A549 (cell line): ENCODE data around the gene E4F1. TPM values are rescaled to one million over a fixed set of nuclear protein-coding genes. Genes with fewer than 3 reads are reported as not detected.

Experiments used
- ATAC-seq, 2 experiments: fragments of 200-7000 bp in 1 of 2; fragments of >200 bp in 1 of 2; cut with Nextera tagmentation in 1 of 2; cut with Tn5 transposase in 1 of 2; 3 replicates each; pipeline versions ENCODE4 v1.8.0 to v1.9.1; 2018 to 2020; ENCODE audit warnings: mild to moderate bottlenecking in 1 of 2, moderate library complexity in 1 of 2
- CTCF ChIA-PET: fragments of 300-600 bp; sonication (Branson Sonifier 250); formaldehyde crosslinking; extraction: SDS; loops from one replicate; lab custom pipeline; 2021; ENCODE audit warnings: antibody characterized with exemption, inconsistent platforms; lab: Yijun Ruan, JAX
- POLR2A ChIA-PET: fragments of 350-600 bp; formaldehyde crosslinking; extraction: SDS; loops from one replicate; lab custom pipeline; 2021; ENCODE audit warnings: antibody characterized with exemption, inconsistent platforms; lab: Yijun Ruan, JAX
- DNase-seq, 2 experiments: peaks; one replicate each; pipeline versions ENCODE4 v3.0.0 to v3.0.0-alpha.2; 2011 to 2016; ENCODE audit warnings: low read depth in 1 of 2, low spot score in 1 of 2
- FAIRE-seq: peaks from 2 replicates; lab custom pipeline; 2011; peaks lifted over from hg19 to GRCh38; lab: Jason Lieb, UNC
- H3K27ac ChIP-seq, 2 experiments: fragments of >200 bp; sonication (Bioruptor Twin); formaldehyde crosslinking; 3 replicates each; pipeline ENCODE4 v1.5.1; 2016 to 2017
- H3K4me1 ChIP-seq: fragments of >200 bp; sonication (Bioruptor Twin); formaldehyde crosslinking; 3 replicates; pipeline ENCODE4 v1.6.1; 2016
- H3K4me2 ChIP-seq: fragments of >200 bp; sonication (Bioruptor Twin); formaldehyde crosslinking; 3 replicates; pipeline ENCODE4 v1.6.1; 2016
- H3K4me3 ChIP-seq: fragments of >200 bp; sonication (Bioruptor Twin); formaldehyde crosslinking; 3 replicates; pipeline ENCODE4 v1.5.1; 2016
- H3K9me3 ChIP-seq: fragments of >200 bp; sonication (Bioruptor Twin); formaldehyde crosslinking; 3 replicates; pipeline ENCODE4 v1.6.1; 2016
- BHLHE40 ChIP-seq: IDR thresholded peaks from 2 replicates; pipeline ENCODE4 v1.6.1; 2012; ENCODE audit warnings: low read depth, low read length, inconsistent platforms
- EP300 ChIP-seq, 2 experiments: fragments of >200 bp; sonication (Bioruptor Twin); formaldehyde crosslinking; IDR thresholded peaks; 2 replicates in 1 of 2; 3 replicates in 1 of 2; pipeline ENCODE4 v1.6.1; 2016 to 2017
- FOXS1 ChIP-seq: fragments of 250-450 bp; sonication (Bioruptor Pico); IDR thresholded peaks from 2 replicates; pipeline ENCODE4 v1.5.0; 2020; ENCODE audit warnings: mild to moderate bottlenecking, moderate library complexity
- HES2 ChIP-seq: fragments of >200 bp; sonication (Bioruptor Twin); formaldehyde crosslinking; IDR thresholded peaks from 2 replicates; pipeline ENCODE4 v1.6.1; 2016
- HMGXB4 ChIP-seq: fragments of 250-450 bp; sonication (Bioruptor Pico); IDR thresholded peaks from 2 replicates; pipeline ENCODE4 v1.5.0; 2021; ENCODE audit warnings: mild to moderate bottlenecking, moderate library complexity, borderline replicate concordance
- MYC ChIP-seq: IDR thresholded peaks from 2 replicates; pipeline ENCODE4 v1.6.1; 2012; ENCODE audit warnings: mild to moderate bottlenecking, inconsistent platforms, low read length, improper control_type of control experiment, borderline replicate concordance
- NPAS2 ChIP-seq: fragments of 250-450 bp; sonication (Bioruptor Pico); IDR thresholded peaks from 2 replicates; pipeline ENCODE4 v1.8.0; 2022; ENCODE audit warnings: mild to moderate bottlenecking, moderate library complexity, borderline replicate concordance
- NR3C1 ChIP-seq: fragments of >200 bp; sonication (Bioruptor Twin); formaldehyde crosslinking; IDR thresholded peaks from 3 replicates; pipeline ENCODE4 v1.6.1; 2017
- PBX3 ChIP-seq: IDR thresholded peaks from 2 replicates; pipeline ENCODE4 v1.6.1; 2012
- PHF8 ChIP-seq: fragments of 200-600 bp; sonication (generic); IDR thresholded peaks from 2 replicates; pipeline ENCODE4 v1.6.1; 2016; ENCODE audit warnings: low read depth, mild to moderate bottlenecking, antibody characterized with exemption, moderate library complexity, borderline replicate concordance
- RAD21 ChIP-seq, 2 experiments: fragments of >200 bp in 1 of 2; sonication (Bioruptor Twin) in 1 of 2; formaldehyde crosslinking in 1 of 2; IDR thresholded peaks in 1 of 2; conservative IDR thresholded peaks in 1 of 2; 2 replicates in 1 of 2; 3 replicates in 1 of 2; pipeline ENCODE4 v1.6.1; 2012 to 2018; ENCODE audit warnings: inconsistent platforms in 1 of 2
- REST ChIP-seq: fragments of 200-600 bp; sonication (generic); IDR thresholded peaks from 2 replicates; pipeline ENCODE4 v1.6.1; 2016; ENCODE audit warnings: antibody characterized with exemption, mild to moderate bottlenecking, moderate library complexity
- RNF2 ChIP-seq: fragments of 200-600 bp; sonication (generic); IDR thresholded peaks from 2 replicates; pipeline ENCODE4 v1.6.1; 2016; ENCODE audit warnings: low read depth, mild to moderate bottlenecking, antibody characterized with exemption, moderate library complexity, borderline replicate concordance
- SMC3 ChIP-seq: fragments of >200 bp; sonication (Bioruptor Twin); formaldehyde crosslinking; IDR thresholded peaks from 3 replicates; pipeline ENCODE4 v1.6.1; 2018; ENCODE audit warnings: inconsistent platforms
- SREBF2 ChIP-seq: fragments of 450-650 bp; IDR thresholded peaks from 2 replicates; pipeline ENCODE4 v1.6.1; 2014; ENCODE audit warnings: mild to moderate bottlenecking, moderate library complexity
- TFCP2L1 ChIP-seq: fragments of 250-450 bp; sonication (Bioruptor Pico); IDR thresholded peaks from 2 replicates; pipeline ENCODE4 v1.5.0; 2021; ENCODE audit warnings: mild to moderate bottlenecking
- ZNF302 ChIP-seq: fragments of 250-450 bp; sonication (Bioruptor Pico); IDR thresholded peaks from 2 replicates; pipeline ENCODE4 v1.9.0; 2021; ENCODE audit warnings: inconsistent platforms, mild to moderate bottlenecking, moderate library complexity
- ZSCAN20 ChIP-seq: fragments of 250-450 bp; sonication (Bioruptor Pico); IDR thresholded peaks from 2 replicates; pipeline ENCODE4 v1.8.0; 2022; ENCODE audit warnings: mild to moderate bottlenecking, moderate library complexity
- WGBS: methylation state at CpG from one replicate; pipeline ENCODE4 v1.1.6; 2017; ENCODE audit errors: missing lambda C conversion rate; 5-methylcytosine and 5-hydroxymethylcytosine counted together
- polyA plus RNA-seq, 4 experiments: library from polyadenylated mRNA; depleted of rRNA in 3 of 4; stranded (reverse); fragments of >200 nt; fragmentation: RNase III in 1 of 4; extraction: RNeasy Plus Mini Kit Qiagen cat#74134 plus additional on column Dnase treatment in 1 of 4; gene quantifications; 2 replicates in 3 of 4; 3 replicates in 1 of 4; pipeline ENCODE4 v1.2.3, GENCODE V29; 2011 to 2017

Gene E4F1
- polyA plus RNA-seq, 2 of the 4 experiments (the other 2 are of a cell fraction): 10.4 to 23.3 TPM

DNA sequence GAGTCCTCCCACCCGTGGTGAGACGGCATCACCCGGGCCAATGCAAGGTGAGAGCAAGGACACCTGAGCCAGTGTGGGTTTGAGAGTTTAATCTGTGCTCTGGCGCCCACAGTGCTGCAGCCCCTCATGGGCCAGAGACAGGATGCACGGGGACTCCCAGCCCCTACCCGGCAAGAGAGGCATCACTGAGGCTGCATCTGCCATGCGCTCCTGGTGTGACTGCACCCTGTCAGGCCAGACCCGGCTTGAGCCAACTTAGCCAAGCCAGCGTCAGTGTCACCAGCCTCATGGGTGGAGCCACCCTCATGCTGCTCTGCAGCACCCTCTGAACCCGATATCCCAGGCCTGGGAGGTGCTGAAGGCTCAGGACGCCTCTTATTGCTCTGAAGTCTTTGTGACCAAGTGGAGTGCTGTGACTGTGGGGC lies 11.5 kb upstream of the E4F1 start:
- DNase-seq: no peak
- Histone ChIP-seq H3K27ac (peak overlapping the region in 1 of 2 experiments; percentile 15; a peak in 2 of 6 replicates), H3K4me2 (peak overlapping the region; percentile 100), H3K4me1 (peaks cover 30% of the 10 kb centered on the region), H3K9me3 (no peaks in the 10 kb centered on the region), H3K4me3 (no peak overlapping the region)
- no peak for ATAC-seq
- ChIA-PET CTCF (interaction anchor here (0.8 to 1.3 kb wide), 4 partner anchors 14 to 289 kb away, joined by 3 to 6 read pairs (median 3); no protein-coding TSS in a partner anchor), POLR2A (interaction anchor here (1.8 kb wide), 1 partner anchor 57 kb away, joined by 8 read pairs; the partner anchor contains the start of gene TRAF7)
- no peak for FAIRE-seq
- 86% methylated on average over 11 of the region's 11 CpGs for WGBS
- no peak for TF ChIP-seq NR3C1
- TF ChIP-seq SREBF2: no peak
- TF ChIP-seq SMC3: no peak
- TF ChIP-seq PBX3: peak; percentile 21; the same call in 1 of the 2 replicates
- TF ChIP-seq ZNF302 (CRISPR knock-in tag): no peak
- TF ChIP-seq HES2: no peak
- TF ChIP-seq EP300 (IDR thresholded peaks at IDR 0.05): no peak

GRCh38 chr16:2212362-2213324 lies 10.7 kb upstream of the E4F1 start:
- POLR2A ChIA-PET: interaction anchor here (1.1 kb wide), 1 partner anchor 57 kb away, joined by 3 read pairs; the partner anchor contains the start of gene TRAF7
- 57% methylated on average over 18 of the region's 19 CpGs for WGBS
- TF ChIP-seq TFCP2L1 (CRISPR knock-in tag) (no peak), FOXS1 (no peak), BHLHE40 (no peak), ZSCAN20 (no peak), MYC (no peak), NPAS2 (CRISPR knock-in tag) (no peak), RAD21 (conservative IDR thresholded peaks at IDR 0.05 in 1 of 2, IDR thresholded peaks at IDR 0.05 in 1 of 2) (no peak)
- TF ChIP-seq, all 56 proteins: peak for 0
- H3K9me3 ChIP-seq: no peaks in the 10 kb centered on the region
- CTCF ChIA-PET: interaction anchor here (1.0 to 1.3 kb wide), 3 partner anchors 13 to 288 kb away, joined by 3 read pairs; no protein-coding TSS in a partner anchor
- DNase-seq: no peak
- peaks cover 30% of the 10 kb centered on the region for H3K4me1 ChIP-seq
- FAIRE-seq: no peak
- H3K4me2 ChIP-seq: peak overlapping the region; percentile 100
- H3K27ac ChIP-seq: peak overlapping the region in 1 of 2 experiments; percentile 95; a peak in 3 of 6 replicates
- H3K4me3 ChIP-seq: peak overlapping the region; percentile 98
- ATAC-seq: no peak

DNA sequence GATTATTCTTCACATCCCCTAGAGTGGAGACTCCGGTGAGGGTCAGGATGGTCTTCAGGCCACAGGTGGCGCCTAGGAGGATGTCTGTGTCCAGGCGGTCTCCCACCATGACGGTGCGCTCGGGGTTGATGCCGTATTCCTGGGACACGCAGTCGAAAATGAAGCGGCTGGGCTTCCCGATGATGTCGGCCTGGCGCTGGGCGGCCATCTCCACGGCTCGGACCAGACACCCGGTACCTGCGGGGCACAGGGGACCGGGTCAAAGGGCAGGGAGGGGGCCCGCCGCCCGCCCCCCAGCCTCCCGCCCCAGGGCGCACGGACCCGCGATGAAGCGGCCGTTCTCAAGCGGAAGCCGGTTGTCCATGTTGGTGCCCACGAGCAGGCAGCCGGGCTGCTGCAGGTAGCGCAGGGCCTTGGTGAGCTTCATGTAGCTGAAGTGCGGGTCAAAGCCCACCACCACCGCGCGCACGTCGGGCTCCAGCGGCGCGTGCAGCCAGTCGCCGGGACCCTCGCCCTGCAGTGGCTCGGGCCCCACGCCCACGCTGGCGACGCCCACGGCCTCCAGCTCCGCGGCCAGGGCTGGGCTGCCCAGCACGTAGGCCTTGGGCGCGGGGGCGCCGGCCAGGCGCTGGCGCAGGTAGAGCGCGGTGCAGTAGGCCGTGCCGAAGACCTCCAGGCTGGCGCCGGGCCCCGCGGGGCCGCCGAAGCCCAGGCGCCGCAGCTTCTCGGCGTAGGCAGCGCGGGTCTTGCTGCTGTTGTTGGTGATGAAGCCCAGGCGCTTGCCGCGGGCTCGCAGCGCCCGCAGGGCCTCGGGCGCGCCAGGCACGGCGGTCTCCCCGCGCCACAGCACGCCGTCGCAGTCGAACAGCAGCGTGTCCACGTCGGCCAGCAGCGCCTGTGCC lies 9.3 kb upstream of the E4F1 start:
- peak overlapping the region; percentile 100 for H3K4me2 ChIP-seq
- CTCF ChIA-PET: interaction anchor here (1.0 kb wide), 2 partner anchors 8 to 11 kb away, joined by 3 read pairs; partner anchors contain the start of gene MLST8
- peak overlapping the region; percentile 89 to 95 for H3K27ac ChIP-seq
- H3K9me3 ChIP-seq: no peaks in the 10 kb centered on the region
- POLR2A ChIA-PET: interaction anchor here (1.0 to 3.1 kb wide), 9 partner anchors 8 to 468 kb away, joined by 3 to 31 read pairs (median 5); partner anchors contain the start of genes ECI1, KCTD5, MLST8 and TRAF7
- DNase-seq (no peak), FAIRE-seq (no peak), ATAC-seq (peak in 1 of 2 experiments; percentile 28; a peak in 3 of 6 replicates)
- peak overlapping the region; percentile 98 for H3K4me3 ChIP-seq
- H3K4me1 ChIP-seq: peaks cover 30% of the 10 kb centered on the region
- TF ChIP-seq PHF8 (peak; percentile 54; the same call in 1 of the 2 replicates), REST (no peak), HMGXB4 (CRISPR knock-in tag) (no peak), RNF2 (no peak)
- WGBS: 0% methylated on average over 18 of the region's 98 CpGs
